ENCODE measurements around the gene AP1M1. TPM values are rescaled to one million over a fixed set of nuclear protein-coding genes. Genes with fewer than 3 reads are reported as not detected.

AP1M1 gene
- polyA plus RNA-seq, 4 donors: 56.4 to 69.1 (median 62.5) TPM

GRCh38 chr19:16185123-16185767, 12.5 kb upstream of the AP1M1 start, which contains the start of gene FAM32A:
Gene FAM32A (plus strand): TSS chr19:16185410. CDS start chr19:16185443, 33 bp downstream.
- DNase-seq (ENCODE audit: low read depth in 4 of 4, low spot score in 2 of 4): peak; percentile 97 to 99 (median 98)

- peak in 2 of 4 donors; percentile 20 to 25 for DNase-seq (ENCODE audit: low read depth in 4 of 4, low spot score in 2 of 4)
Observed at GRCh38 chr19:16185768-16186123, 12.0 kb upstream of the AP1M1 start.

GRCh38 chr19:16188521-16188920, 9.2 kb upstream of the AP1M1 start:
- no peak for DNase-seq (ENCODE audit: low read depth in 4 of 4, low spot score in 2 of 4)

- DNase-seq (ENCODE audit: low read depth in 4 of 4, low spot score in 2 of 4): no peak
Observed at GRCh38 chr19:16190198-16190597, 7.5 kb upstream of the AP1M1 start.

GRCh38 chr19:16190736-16191135, 7.0 kb upstream of the AP1M1 start:
- DNase-seq (ENCODE audit: low read depth in 4 of 4, low spot score in 2 of 4): no peak

- DNase-seq (ENCODE audit: low read depth in 4 of 4, low spot score in 2 of 4): no peak
Observed at GRCh38 chr19:16191216-16191908, 6.3 kb upstream of the AP1M1 start.

- DNase-seq (ENCODE audit: low read depth in 4 of 4, low spot score in 2 of 4): no peak
Observed at GRCh38 chr19:16193466-16193865, 4.2 kb upstream of the AP1M1 start.

- no peak for DNase-seq (ENCODE audit: low read depth in 4 of 4, low spot score in 2 of 4)
Observed at GRCh38 chr19:16197188-16197621, 506 bp upstream of the AP1M1 start.

GRCh38 chr19:16198370-16198651, 600 bp downstream of the AP1M1 start:
- no peak for DNase-seq (ENCODE audit: low read depth in 4 of 4, low spot score in 2 of 4)

- DNase-seq (ENCODE audit: low read depth in 4 of 4, low spot score in 2 of 4): no peak
Observed at GRCh38 chr19:16199275-16199932, 1.7 kb downstream of the AP1M1 start.

- no peak for DNase-seq (ENCODE audit: low read depth in 4 of 4, low spot score in 2 of 4)
Observed at GRCh38 chr19:16200038-16201010, 2.6 kb downstream of the AP1M1 start.

- DNase-seq (ENCODE audit: low read depth in 4 of 4, low spot score in 2 of 4): no peak
Observed at GRCh38 chr19:16201011-16201391, 3.3 kb downstream of the AP1M1 start.

GRCh38 chr19:16202320-16203255, 4.9 kb downstream of the AP1M1 start:
- DNase-seq (ENCODE audit: low read depth in 4 of 4, low spot score in 2 of 4): no peak

GRCh38 chr19:16203256-16204004, 5.7 kb downstream of the AP1M1 start:
- no peak for DNase-seq (ENCODE audit: low read depth in 4 of 4, low spot score in 2 of 4)

GRCh38 chr19:16204005-16204294, 6.2 kb downstream of the AP1M1 start:
- DNase-seq (ENCODE audit: low read depth in 4 of 4, low spot score in 2 of 4): no peak

- no peak for DNase-seq (ENCODE audit: low read depth in 4 of 4, low spot score in 2 of 4)
Observed at GRCh38 chr19:16205205-16206045, 7.7 kb downstream of the AP1M1 start.

GRCh38 chr19:16206046-16206605, 8.4 kb downstream of the AP1M1 start:
- DNase-seq (ENCODE audit: low read depth in 4 of 4, low spot score in 2 of 4): no peak

- DNase-seq (ENCODE audit: low read depth in 4 of 4, low spot score in 2 of 4): no peak
Observed at GRCh38 chr19:16206637-16207036, 8.9 kb downstream of the AP1M1 start.
